PC-3 (cell line): ENCODE data around the gene ZNF385B.

Experiments used
- CTCF ChIP-seq: fragments of 300-600 bp; sonication (generic); conservative IDR thresholded peaks from 2 replicates; pipeline ENCODE4 v1.5.1; 2017; ENCODE audit warnings: antibody characterized with exemption, low read depth, mild to moderate bottlenecking, low read length
- EZH2phosphoT487 ChIP-seq: fragments of 300-600 bp; sonication (generic); IDR thresholded peaks from 2 replicates; pipeline ENCODE4 v1.6.1; 2018; ENCODE audit warnings: mild to moderate bottlenecking, antibody characterized with exemption, low read length, borderline replicate concordance

- no peak for TF ChIP-seq CTCF
- TF ChIP-seq EZH2phosphoT487: no peak
Measured at GRCh38 chr2:179429060-179429471, 432.3 kb downstream of the ZNF385B start.
